GM20000 (cell line): ENCODE measurements around the gene TMEM245.

ENCODE experiments used
- DNase-seq: peaks from one replicate; pipeline ENCODE4 v3.0.0; 2012; ENCODE audit warnings: low spot score
- CTCF ChIP-seq: IDR thresholded peaks from 2 replicates; pipeline ENCODE4 v1.5.1; 2012; ENCODE audit warnings: mild to moderate bottlenecking, control low read depth; ENCODE audit errors: extremely low read depth, missing control alignments

TMEM245 gene

DNA sequence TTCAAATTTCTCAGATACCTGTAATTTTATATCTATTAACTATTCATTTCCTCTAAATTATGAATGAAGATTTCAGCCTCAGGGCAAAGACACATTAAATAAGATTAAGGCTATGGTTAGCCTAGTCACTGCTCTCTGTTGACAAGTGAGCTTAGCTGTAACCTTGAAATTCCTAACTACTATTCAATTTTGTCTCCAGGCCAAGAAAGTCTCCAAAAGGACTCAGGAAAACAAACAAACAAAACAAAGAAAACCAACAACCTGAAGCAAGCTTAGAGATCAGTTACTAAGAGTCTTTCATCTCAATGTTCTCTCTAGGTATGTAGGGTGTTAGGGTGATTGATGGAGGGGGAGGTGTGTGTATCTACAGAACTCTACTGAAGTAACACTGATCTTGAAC is 96.9 kb downstream of the TMEM245 start:
- DNase-seq: no peak

DNA sequence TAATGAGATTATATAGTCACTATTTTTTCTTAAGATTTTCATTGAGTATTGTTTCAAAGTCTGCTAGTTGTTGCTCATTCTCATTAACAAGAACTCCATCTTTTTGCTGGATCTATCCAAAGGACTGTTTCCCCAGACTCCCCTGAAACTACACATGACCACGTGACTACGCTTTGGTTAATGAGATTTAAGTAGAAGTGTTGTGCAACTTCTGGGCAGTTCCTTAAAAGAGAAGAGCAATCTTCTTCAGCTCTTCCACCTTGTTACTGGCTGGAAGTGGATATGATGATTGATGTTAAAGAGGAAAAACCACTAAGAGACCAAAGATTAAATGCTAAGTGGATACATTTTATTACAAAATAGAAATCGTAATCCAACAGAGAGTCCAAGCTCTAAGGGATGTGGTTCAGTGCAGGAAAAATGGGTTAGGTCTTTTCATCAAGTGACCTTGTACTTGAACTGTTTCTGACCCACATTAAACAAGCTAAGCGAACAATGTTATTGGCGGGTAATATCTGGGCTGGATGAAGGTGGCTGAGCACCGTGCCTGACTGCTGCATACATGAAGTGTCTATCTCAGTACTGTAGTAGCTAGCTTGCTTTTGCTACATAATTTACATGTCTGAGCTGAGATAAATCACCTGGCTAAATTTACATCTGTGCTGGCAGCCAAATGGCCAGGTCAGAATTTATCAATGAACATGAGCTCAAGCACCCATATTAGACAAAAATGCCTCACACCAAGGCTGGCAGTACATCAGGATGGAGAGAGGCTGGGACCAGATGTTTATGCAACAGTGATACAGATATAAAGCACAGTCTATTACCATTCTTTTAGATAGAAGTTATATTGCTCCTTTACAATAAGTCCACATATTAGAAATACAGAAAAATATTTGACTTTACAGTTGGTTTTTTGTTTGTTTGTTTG is 98.9 kb downstream of the TMEM245 start:
- no peak for TF ChIP-seq CTCF
- no peak for DNase-seq

More for the DNA sequence above, 96.9 kb downstream of the TMEM245 start:
- no peak for TF ChIP-seq CTCF

GRCh38 chr9:109020113-109020512 is 99.6 kb downstream of the TMEM245 start:
- DNase-seq: no peak
- TF ChIP-seq CTCF: no peak

- no peak for TF ChIP-seq CTCF
- DNase-seq: no peak
Measured at GRCh38 chr9:109019420-109019819, 100.3 kb downstream of the TMEM245 start.

- DNase-seq: peak; percentile 58
- no peak for TF ChIP-seq CTCF
Measured at GRCh38 chr9:109017493-109017892, 102.3 kb downstream of the TMEM245 start.

DNA sequence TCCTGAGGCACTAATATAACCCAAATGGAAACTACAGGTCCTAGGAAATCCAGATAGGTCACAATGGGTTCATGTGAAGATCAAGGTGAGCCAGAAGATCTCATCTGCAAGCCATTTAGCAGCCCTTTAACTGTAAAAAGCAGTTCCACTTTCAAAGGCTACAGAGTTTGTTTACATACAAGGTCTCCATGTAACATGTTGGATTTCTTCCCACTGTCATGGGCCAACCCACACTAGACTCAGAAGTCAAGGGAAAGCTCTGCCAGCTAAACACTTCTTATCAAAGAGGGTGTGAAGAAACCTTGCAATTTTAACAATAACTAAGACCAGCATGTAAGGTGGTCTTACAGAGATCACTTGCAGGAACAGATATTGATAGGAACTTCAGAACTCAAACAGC is 102.7 kb downstream of the TMEM245 start:
- DNase-seq: no peak
- no peak for TF ChIP-seq CTCF

DNA sequence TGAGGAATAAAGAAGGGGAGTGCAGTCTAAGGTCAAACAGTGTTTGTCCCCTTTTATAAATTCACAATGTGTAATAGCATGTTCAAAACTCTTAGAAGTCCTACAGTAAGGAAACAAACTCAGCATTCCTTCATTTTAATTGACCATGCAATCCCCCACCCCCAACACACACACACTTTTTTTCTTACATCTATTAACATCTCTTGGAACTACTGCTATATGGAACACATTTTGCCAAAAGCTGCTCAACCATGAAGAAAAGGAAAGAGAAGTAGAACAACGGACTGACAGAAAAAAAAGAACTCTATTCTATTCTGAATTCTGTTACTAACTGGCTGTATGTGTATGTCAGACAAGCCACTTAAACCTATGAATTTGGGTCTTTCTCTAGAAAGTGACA is 103.6 kb downstream of the TMEM245 start:
- no peak for TF ChIP-seq CTCF
- DNase-seq: no peak
